Astrocyte (in vitro differentiated cells and primary cell): Measurements from ENCODE around the gene SMAD7. TPM values are rescaled to one million over a fixed set of nuclear protein-coding genes. Genes with fewer than 3 reads are reported as not detected.

Source experiments
- DNase-seq: peaks from one replicate; pipeline ENCODE4 v3.0.0-alpha.2; 2010; ENCODE audit warnings: low read depth
- FAIRE-seq: peaks from 2 replicates; lab custom pipeline; 2011; peaks lifted over from hg19 to GRCh38; lab: Jason Lieb, UNC
- H2AFZ ChIP-seq: 2 replicates; pipeline ENCODE4 v1.6.0; 2012; ENCODE audit warnings: low read depth, low read length, inconsistent platforms
- H3K27ac ChIP-seq: 2 replicates; pipeline ENCODE4 v1.5.1; 2011; ENCODE audit warnings: low read depth, low read length, inconsistent platforms
- H3K27me3 ChIP-seq: 2 replicates; pipeline ENCODE4 v1.6.0; 2011; ENCODE audit warnings: low read length, inconsistent platforms; ENCODE audit not compliant: insufficient read depth
- H3K36me3 ChIP-seq: 2 replicates; pipeline ENCODE4 v1.5.1; 2011; ENCODE audit warnings: low read length, inconsistent platforms; ENCODE audit not compliant: insufficient read depth
- H3K4me1 ChIP-seq: 2 replicates; pipeline ENCODE4 v1.5.1; 2011; ENCODE audit warnings: low read length, inconsistent platforms; ENCODE audit not compliant: insufficient read depth
- H3K4me2 ChIP-seq: 2 replicates; pipeline ENCODE4 v1.6.0; 2012; ENCODE audit warnings: low read length, inconsistent platforms
- H3K4me3 ChIP-seq: 2 replicates; pipeline ENCODE4 v1.5.1; 2011; ENCODE audit warnings: low read depth, mild to moderate bottlenecking, low read length, inconsistent platforms; ENCODE audit not compliant: insufficient read depth
- H3K79me2 ChIP-seq: 2 replicates; pipeline ENCODE4 v1.6.0; 2012; ENCODE audit warnings: mild to moderate bottlenecking, low read length, inconsistent platforms; ENCODE audit not compliant: insufficient read depth
- H3K9ac ChIP-seq: 2 replicates; pipeline ENCODE4 v1.6.0; 2012; ENCODE audit warnings: mild to moderate bottlenecking, low read length, inconsistent platforms
- H3K9me3 ChIP-seq: 2 replicates; pipeline ENCODE4 v1.5.1; 2012; ENCODE audit warnings: low read depth, mild to moderate bottlenecking, low read length, inconsistent platforms; ENCODE audit not compliant: insufficient read depth
- H4K20me1 ChIP-seq: 2 replicates; pipeline ENCODE4 v1.6.0; 2012; ENCODE audit warnings: low read length, inconsistent platforms; ENCODE audit not compliant: insufficient read depth
- H3K27ac Mint-ChIP-seq: one replicate; pipeline ENCODE4 v1.8.0; 2021; ENCODE audit warnings: mild to moderate bottlenecking, mixed read lengths; ENCODE audit not compliant: unreplicated experiment
- H3K27me3 Mint-ChIP-seq: one replicate; pipeline ENCODE4 v1.8.0; 2021; ENCODE audit warnings: low read depth, mixed read lengths; ENCODE audit not compliant: unreplicated experiment
- H3K36me3 Mint-ChIP-seq: one replicate; pipeline ENCODE4 v1.8.0; 2021; ENCODE audit warnings: low read depth, mixed read lengths; ENCODE audit not compliant: unreplicated experiment
- H3K4me1 Mint-ChIP-seq: one replicate; pipeline ENCODE4 v1.8.0; 2021; ENCODE audit warnings: low read depth, mixed read lengths; ENCODE audit not compliant: unreplicated experiment
- H3K4me3 Mint-ChIP-seq: one replicate; pipeline ENCODE4 v1.8.0; 2021; ENCODE audit warnings: mild to moderate bottlenecking, moderate library complexity, mixed read lengths; ENCODE audit not compliant: unreplicated experiment
- H3K9me3 Mint-ChIP-seq: one replicate; pipeline ENCODE4 v1.8.0; 2021; ENCODE audit warnings: mild to moderate bottlenecking, mixed read lengths; ENCODE audit not compliant: unreplicated experiment
- CTCF ChIP-seq: IDR thresholded peaks from 2 replicates; pipeline ENCODE4 v1.5.1; 2011; ENCODE audit warnings: low read depth, mild to moderate bottlenecking, inconsistent platforms, low read length, moderate library complexity; ENCODE audit not compliant: insufficient read depth
- EZH2 ChIP-seq: IDR thresholded peaks from 2 replicates; pipeline ENCODE4 v1.6.1; 2012; ENCODE audit warnings: mild to moderate bottlenecking, low read length, inconsistent platforms; ENCODE audit not compliant: insufficient read depth
- total RNA-seq: library from RNA; stranded (reverse); gene quantifications from 2 replicates; pipeline ENCODE4 v1.2.1, GENCODE V29; 2021

Gene SMAD7
- total RNA-seq, 1 donor from 2014 or later = 62.9 TPM

- Histone ChIP-seq H3K27me3 (no peaks in the 10 kb centered on the region), H3K79me2 (no peaks in the 10 kb centered on the region), H4K20me1 (no peaks in the 10 kb centered on the region), H3K9me3 (no peaks in the 10 kb centered on the region), H2AFZ (no peak overlapping the region), H3K4me1 (peaks cover 18% of the 10 kb centered on the region), H3K36me3 (no peaks in the 10 kb centered on the region), H3K4me3 (no peak overlapping the region), H3K9ac (no peak overlapping the region), H3K27ac (no peak overlapping the region), H3K4me2 (no peak overlapping the region)
- peaks cover 17% of the 10 kb centered on the region for H3K4me1 Mint-ChIP-seq
- H3K36me3 Mint-ChIP-seq = peaks cover 2% of the 10 kb centered on the region
- H3K4me3 Mint-ChIP-seq = no peak overlapping the region
- no peak for TF ChIP-seq EZH2
- TF ChIP-seq CTCF = no peak
- DNase-seq (no peak), FAIRE-seq (no peak)
- no peaks in the 10 kb centered on the region for H3K27me3 Mint-ChIP-seq
- no peak overlapping the region for H3K27ac Mint-ChIP-seq
- H3K9me3 Mint-ChIP-seq = no peaks in the 10 kb centered on the region
These were observed 72.8 kb downstream of the SMAD7 start for GRCh38 chr18:48877941-48878340.

- no peak for FAIRE-seq
- Histone ChIP-seq H3K4me3 (no peak overlapping the region), H3K27ac (no peak overlapping the region), H3K36me3 (no peaks in the 10 kb centered on the region), H4K20me1 (no peaks in the 10 kb centered on the region), H3K79me2 (no peaks in the 10 kb centered on the region), H2AFZ (no peak overlapping the region), H3K4me2 (no peak overlapping the region), H3K4me1 (peaks cover 28% of the 10 kb centered on the region), H3K9ac (no peak overlapping the region), H3K27me3 (no peaks in the 10 kb centered on the region), H3K9me3 (no peaks in the 10 kb centered on the region)
- Mint-ChIP-seq H3K4me1 (peaks cover 30% of the 10 kb centered on the region), H3K27ac (no peak overlapping the region), H3K4me3 (no peak overlapping the region), H3K9me3 (no peaks in the 10 kb centered on the region), H3K27me3 (no peaks in the 10 kb centered on the region), H3K36me3 (peaks cover 2% of the 10 kb centered on the region)
- TF ChIP-seq EZH2 (no peak), CTCF (no peak)
- DNase-seq = no peak
These were observed 74.2 kb downstream of the SMAD7 start for GRCh38 chr18:48876590-48876989.

- Histone ChIP-seq H3K4me3 (no peak overlapping the region), H3K9ac (no peak overlapping the region), H3K79me2 (no peaks in the 10 kb centered on the region), H4K20me1 (no peaks in the 10 kb centered on the region), H3K4me1 (peaks cover 28% of the 10 kb centered on the region), H2AFZ (no peak overlapping the region), H3K27me3 (no peaks in the 10 kb centered on the region), H3K27ac (no peak overlapping the region), H3K9me3 (no peaks in the 10 kb centered on the region), H3K4me2 (no peak overlapping the region), H3K36me3 (no peaks in the 10 kb centered on the region)
- Mint-ChIP-seq H3K27me3 (no peaks in the 10 kb centered on the region), H3K9me3 (no peaks in the 10 kb centered on the region), H3K36me3 (peaks cover 2% of the 10 kb centered on the region), H3K4me3 (no peak overlapping the region), H3K27ac (no peak overlapping the region), H3K4me1 (peaks cover 35% of the 10 kb centered on the region)
- no peak for TF ChIP-seq CTCF
- TF ChIP-seq EZH2 = no peak
- FAIRE-seq = no peak
- DNase-seq = no peak
These were observed 74.7 kb downstream of the SMAD7 start for GRCh38 chr18:48875942-48876511.
